GM12878 (cell line): ENCODE measurements around the gene SLC12A2. TPM values are rescaled to one million over a fixed set of nuclear protein-coding genes. Genes with fewer than 3 reads are reported as not detected.

Source experiments
- ATAC-seq: fragments of 200-7000 bp; cut with Tn5 transposase; 3 replicates; pipeline ENCODE4 v1.9.1; 2020; ENCODE audit warnings: mild to moderate bottlenecking, moderate library complexity
- BruUV-seq: library from RNA; stranded (reverse); fragments of 400-500 nt; replicated peaks from 2 replicates; lab custom pipeline; 2021; lab: Mats Ljungman, UMichigan
- CTCF ChIA-PET: fragments of 300-600 bp; sonication (Branson Sonifier 250); formaldehyde crosslinking; extraction: SDS; loops from one replicate; lab custom pipeline; 2021; ENCODE audit warnings: inconsistent platforms; lab: Yijun Ruan, JAX
- POLR2A ChIA-PET: fragments of 350-600 bp; formaldehyde crosslinking; extraction: SDS; loops from one replicate; lab custom pipeline; 2021; ENCODE audit warnings: inconsistent platforms; lab: Charles Lee
- RAD21 ChIA-PET: fragments of 300-600 bp; sonication (Branson Sonifier 250); formaldehyde crosslinking; loops from one replicate; lab custom pipeline; 2023; ENCODE audit warnings: antibody characterized with exemption; ENCODE audit not compliant: unreplicated experiment; lab: Charles Lee
- SMC1A ChIA-PET: fragments of 300-600 bp; sonication (Branson Sonifier 250); formaldehyde crosslinking; loops from one replicate; lab custom pipeline; 2023; ENCODE audit not compliant: unreplicated experiment, uncharacterized antibody; lab: Charles Lee
- DNase-seq: peaks from one replicate; pipeline ENCODE4 v3.0.0-alpha.2; 2011; ENCODE audit warnings: low read depth, low spot score
- FAIRE-seq: peaks from 3 replicates; lab custom pipeline; 2011; peaks lifted over from hg19 to GRCh38; lab: Jason Lieb, UNC
- H2AFZ ChIP-seq: 2 replicates; pipeline ENCODE4 v1.6.0; 2011; ENCODE audit warnings: low read depth, low read length, control low read depth; ENCODE audit not compliant: control insufficient read depth
- H3K27ac ChIP-seq: 2 replicates; pipeline ENCODE4 v1.5.1; 2011; ENCODE audit warnings: control low read depth; ENCODE audit not compliant: control insufficient read depth, insufficient read depth
- H3K27me3 ChIP-seq, 2 experiments: replicated peaks in 1 of 2; 2 replicates each; pipeline versions ENCODE4 v1.6.0 to v1.6.1; 2011; ENCODE audit warnings: low read length in 1 of 2; ENCODE audit not compliant: control insufficient read depth in 2 of 2, insufficient read depth in 2 of 2
- H3K36me3 ChIP-seq, 2 experiments: 2 replicates each; pipeline ENCODE4 v1.5.1; 2011; ENCODE audit warnings: low read length in 1 of 2; ENCODE audit not compliant: control insufficient read depth in 2 of 2, insufficient read depth in 2 of 2
- H3K4me1 ChIP-seq: 2 replicates; pipeline ENCODE4 v1.6.1; 2011; ENCODE audit warnings: mild to moderate bottlenecking, low read length, moderate library complexity, mixed read lengths; ENCODE audit not compliant: control insufficient read depth, insufficient read depth
- H3K4me2 ChIP-seq: 2 replicates; pipeline ENCODE4 v1.6.0; 2011; ENCODE audit warnings: control low read depth; ENCODE audit not compliant: control insufficient read depth, insufficient read depth
- H3K4me3 ChIP-seq: fragments of 200-600 bp; sonication (generic); 2 replicates; pipeline ENCODE4 v1.5.1; 2016
- H3K79me2 ChIP-seq: 2 replicates; pipeline ENCODE4 v1.6.0; 2011; ENCODE audit warnings: low read length; ENCODE audit not compliant: control insufficient read depth, insufficient read depth
- H3K9ac ChIP-seq: 2 replicates; pipeline ENCODE4 v1.8.0; 2011; ENCODE audit warnings: low read length, control low read depth, mixed read lengths; ENCODE audit not compliant: control insufficient read depth, insufficient read depth
- H3K9me3 ChIP-seq: replicated peaks from 3 replicates; pipeline ENCODE4 v1.5.1; 2011; ENCODE audit warnings: mild to moderate bottlenecking, low read length; ENCODE audit not compliant: control insufficient read depth, insufficient read depth
- H4K20me1 ChIP-seq: 2 replicates; pipeline ENCODE4 v1.6.0; 2011; ENCODE audit not compliant: control insufficient read depth, insufficient read depth
- CHD2 ChIP-seq: IDR thresholded peaks from 2 replicates; pipeline ENCODE4 v1.6.1; 2011; ENCODE audit warnings: low read depth, low read length, improper control_type of control experiment, borderline replicate concordance
- FOXK2 ChIP-seq: fragments of 450-650 bp; IDR thresholded peaks from 2 replicates; pipeline ENCODE4 v1.6.1; 2017; ENCODE audit warnings: mild to moderate bottlenecking, moderate library complexity
- IRF4 ChIP-seq: IDR thresholded peaks from 2 replicates; pipeline ENCODE4 v1.6.1; 2011; ENCODE audit warnings: low read depth, low read length
- JUNB ChIP-seq: IDR thresholded peaks from 2 replicates; pipeline ENCODE4 v1.6.1; 2016; ENCODE audit warnings: antibody characterized with exemption, mild to moderate bottlenecking
- NR2F1 ChIP-seq: fragments of 450-650 bp; conservative IDR thresholded peaks from 2 replicates; pipeline ENCODE4 v1.6.1; 2017; ENCODE audit warnings: mild to moderate bottlenecking
- PBX3 ChIP-seq: IDR thresholded peaks from 2 replicates; pipeline ENCODE4 v1.6.1; 2011; ENCODE audit warnings: mild to moderate bottlenecking, low read depth, low read length, moderate library complexity; ENCODE audit not compliant: insufficient replicate concordance
- POLR2AphosphoS5 ChIP-seq: IDR thresholded peaks from 2 replicates; pipeline ENCODE4 v1.6.1; 2011; ENCODE audit warnings: mild to moderate bottlenecking, low read length, inconsistent platforms
- SKIL ChIP-seq: fragments of 450-650 bp; IDR thresholded peaks from 2 replicates; pipeline ENCODE4 v1.6.1; 2017; ENCODE audit warnings: mild to moderate bottlenecking, low read depth, inconsistent platforms; ENCODE audit not compliant: poor library complexity, severe bottlenecking
- SMC3 ChIP-seq: IDR thresholded peaks from 2 replicates; pipeline ENCODE4 v1.6.1; 2011; ENCODE audit warnings: low read length, improper control_type of control experiment, borderline replicate concordance
- SP1 ChIP-seq: IDR thresholded peaks from one replicate; pipeline ENCODE4 v1.6.1; 2011; ENCODE audit warnings: low read depth, low read length
- YY1 ChIP-seq: IDR thresholded peaks from 2 replicates; pipeline ENCODE4 v1.6.1; 2011; ENCODE audit warnings: low read depth, mild to moderate bottlenecking, low read length
- ZNF687 ChIP-seq: fragments of 450-650 bp; IDR thresholded peaks from 2 replicates; pipeline ENCODE4 v1.6.1; 2017; ENCODE audit warnings: mild to moderate bottlenecking, moderate library complexity
- WGBS: methylation state at CpG from one replicate; pipeline ENCODE4 v1.1.6; 2016; ENCODE audit warnings: low lambda C conversion rate; ENCODE audit not compliant: insufficient replicate concordance, insufficient coverage; ENCODE audit errors: missing lambda C conversion rate; 5-methylcytosine and 5-hydroxymethylcytosine counted together
- in situ Hi-C: fragments of 300-500 bp; cut with MboI; formaldehyde crosslinking; loops from 9 replicates; pipeline ENCODE4 v1.14.3; 2018; ENCODE audit warnings: mixed read lengths
- intact Hi-C: fragments of 100-400 bp; cut with micrococcal nuclease; formaldehyde crosslinking; loops from one replicate; pipeline ENCODE4 v1.14.2; 2022; ENCODE audit not compliant: unreplicated experiment
- polyA plus RNA-seq, 11 experiments: library from polyadenylated mRNA; depleted of rRNA in 4 of 11; unstranded in 6 of 11; stranded (reverse) in 5 of 11; fragments of >200 nt; fragmentation: Nextera tagmentation in 4 of 11; fragmentation: Illumina TruSeq in 1 of 11; extraction: Ambion mirVana in 4 of 11; extraction: Trizol in 1 of 11; gene quantifications; 1 replicate in 1 of 11; 2 replicates in 10 of 11; pipeline versions ENCODE4 v1.2.1 to v1.2.3, GENCODE V29; 2011 to 2016; ENCODE audit warnings: inconsistent platforms in 2 of 11, missing spikeins in 2 of 11, low read depth in 1 of 11
- total RNA-seq, 4 experiments: library from RNA; depleted of rRNA in 3 of 4; stranded (reverse); fragments of >200 nt in 3 of 4; fragmentation: Illumina TruSeq in 1 of 4; extraction: Trizol in 1 of 4; gene quantifications; 2 replicates each; pipeline versions ENCODE4 v1.2.1 to v1.2.3, GENCODE V29; 2013 to 2021
- TF ChIP-seq, protein P1 (sequence below): fragments of 450-650 bp; formaldehyde crosslinking; IDR thresholded peaks from 2 replicates; pipeline ENCODE4 v1.5.0; 2022; ENCODE audit warnings: mild to moderate bottlenecking, missing genetic modification characterization

Gene SLC12A2
- total and polyA plus RNA-seq, 10 of the 15 experiments (the other 5 are each of a cell fraction or from before 2014, with no cell fraction given), result 5.1 to 21.8 (median 10.5) TPM

- Histone ChIP-seq H3K27ac (peak overlapping the region; percentile 90), H3K9ac (peak overlapping the region; percentile 85), H3K9me3 (no peaks in the 10 kb centered on the region), H3K4me2 (peak overlapping the region; percentile 83; the same call in 1 of the 2 replicates), H2AFZ (peak overlapping the region; percentile 64; the same call in 1 of the 2 replicates), H3K4me1 (no peaks in the 10 kb centered on the region; the same call in 1 of the 2 replicates), H3K27me3 (no peaks in the 10 kb centered on the region), H3K4me3 (peak overlapping the region; percentile 86), H4K20me1 (no peaks in the 10 kb centered on the region), H3K79me2 (peaks cover 84% of the 10 kb centered on the region), H3K36me3 (no peaks in the 10 kb centered on the region)
- no TSS peak for BruUV-seq
- ChIA-PET RAD21 (interaction anchor here (0.6 to 6.3 kb wide), 3 partner anchors 184 to 498 kb away, joined by 3 to 48 read pairs (median 6); no protein-coding TSS in a partner anchor), POLR2A (interaction anchor here (0.5 to 2.0 kb wide), 6 partner anchors 8 to 1042 kb away, joined by 3 to 12 read pairs (median 4); no protein-coding TSS in a partner anchor), SMC1A (interaction anchor here (1.3 to 2.7 kb wide), 2 partner anchors 175 to 208 kb away, joined by 3 to 10 read pairs; no protein-coding TSS in a partner anchor), CTCF (interaction anchor here (1.7 to 2.6 kb wide), 4 partner anchors 174 to 208 kb away, joined by 5 to 9 read pairs (median 8); no protein-coding TSS in a partner anchor)
- no peak for DNase-seq
- peak; percentile 23 for ATAC-seq
- FAIRE-seq, result no peak
- WGBS, result 2% methylated on average over 40 of the region's 53 CpGs
- intact Hi-C loops, result loop anchor here (2.0 to 10.0 kb wide), 6 partner anchors 175 to 1319 kb away; no protein-coding TSS in a partner anchor
- in situ Hi-C loops, result loop anchor here (10.0 to 25.0 kb wide), 2 partner anchors 519 to 1322 kb away; no protein-coding TSS in a partner anchor
- TF ChIP-seq CHD2 (no peak), FOXK2 (no peak), SKIL (no peak), SMC3 (peak; percentile 17; the same call in 1 of the 2 replicates), IRF4 (no peak), ZNF687 (0 out of 2 replicates have a peak, but pooled peaks have one; percentile 52), YY1 (no peak), JUNB (no peak), NR2F1 (peak; percentile 72), SP1 (no peak), PBX3 (no peak), POLR2AphosphoS5 (no peak)
- TF ChIP-seq, protein P1, sequence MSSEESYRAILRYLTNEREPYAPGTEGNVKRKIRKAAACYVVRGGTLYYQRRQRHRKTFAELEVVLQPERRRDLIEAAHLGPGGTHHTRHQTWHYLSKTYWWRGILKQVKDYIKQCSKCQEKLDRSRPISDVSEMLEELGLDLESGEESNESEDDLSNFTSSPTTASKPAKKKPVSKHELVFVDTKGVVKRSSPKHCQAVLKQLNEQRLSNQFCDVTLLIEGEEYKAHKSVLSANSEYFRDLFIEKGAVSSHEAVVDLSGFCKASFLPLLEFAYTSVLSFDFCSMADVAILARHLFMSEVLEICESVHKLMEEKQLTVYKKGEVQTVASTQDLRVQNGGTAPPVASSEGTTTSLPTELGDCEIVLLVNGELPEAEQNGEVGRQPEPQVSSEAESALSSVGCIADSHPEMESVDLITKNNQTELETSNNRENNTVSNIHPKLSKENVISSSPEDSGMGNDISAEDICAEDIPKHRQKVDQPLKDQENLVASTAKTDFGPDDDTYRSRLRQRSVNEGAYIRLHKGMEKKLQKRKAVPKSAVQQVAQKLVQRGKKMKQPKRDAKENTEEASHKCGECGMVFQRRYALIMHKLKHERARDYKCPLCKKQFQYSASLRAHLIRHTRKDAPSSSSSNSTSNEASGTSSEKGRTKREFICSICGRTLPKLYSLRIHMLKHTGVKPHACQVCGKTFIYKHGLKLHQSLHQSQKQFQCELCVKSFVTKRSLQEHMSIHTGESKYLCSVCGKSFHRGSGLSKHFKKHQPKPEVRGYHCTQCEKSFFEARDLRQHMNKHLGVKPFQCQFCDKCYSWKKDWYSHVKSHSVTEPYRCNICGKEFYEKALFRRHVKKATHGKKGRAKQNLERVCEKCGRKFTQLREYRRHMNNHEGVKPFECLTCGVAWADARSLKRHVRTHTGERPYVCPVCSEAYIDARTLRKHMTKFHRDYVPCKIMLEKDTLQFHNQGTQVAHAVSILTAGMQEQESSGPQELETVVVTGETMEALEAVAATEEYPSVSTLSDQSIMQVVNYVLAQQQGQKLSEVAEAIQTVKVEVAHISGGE (CRISPR knock-in tag), result no peak
Observed at GRCh38 chr5:128083811-128084227, 253 bp downstream of the SLC12A2 start.
